ENCODE measurements around the gene TBCD.

TBCD gene

GRCh38 chr17:82729479-82730260, 22.2 kb upstream of the TBCD start:
- in situ Hi-C loops (cut with HindIII; ENCODE audit: low sequenced_read_pairs) = no loop called here
- TF ChIP-seq CTCF (IDR thresholded peaks at IDR 0.05; ENCODE audit: low read depth, low read length, missing control alignments) = no peak
- no peak for DNase-seq (ENCODE audit: low read depth)
- H3K4me3 ChIP-seq (ENCODE audit: low read depth, low read length) = no peak overlapping the region

- no peak for TF ChIP-seq CTCF (IDR thresholded peaks at IDR 0.05; ENCODE audit: low read depth, low read length, missing control alignments)
- H3K4me3 ChIP-seq (ENCODE audit: low read depth, low read length) = no peak overlapping the region
- DNase-seq (ENCODE audit: low read depth) = no peak
- in situ Hi-C loops (cut with HindIII; ENCODE audit: low sequenced_read_pairs) = no loop called here
Observed at GRCh38 chr17:82732118-82732743, 19.6 kb upstream of the TBCD start.

GRCh38 chr17:82734987-82735866, 16.6 kb upstream of the TBCD start, which contains the start of gene FN3K:
Gene FN3K, plus strand, starts transcription at chr17:82735615. Its CDS starts 22 bp downstream, at chr17:82735637.
- DNase-seq (ENCODE audit: low read depth) = no peak
- H3K4me3 ChIP-seq (ENCODE audit: low read depth, low read length) = peak within 1 kb of the TSS; percentile 50
- in situ Hi-C loops (cut with HindIII; ENCODE audit: low sequenced_read_pairs) = no loop called here
- TF ChIP-seq CTCF (IDR thresholded peaks at IDR 0.05; ENCODE audit: low read depth, low read length, missing control alignments) = no peak

- in situ Hi-C loops (cut with HindIII; ENCODE audit: low sequenced_read_pairs) = no loop called here
- DNase-seq (ENCODE audit: low read depth) = no peak
- H3K4me3 ChIP-seq (ENCODE audit: low read depth, low read length) = no peak overlapping the region
- TF ChIP-seq CTCF (IDR thresholded peaks at IDR 0.05; ENCODE audit: low read depth, low read length, missing control alignments) = no peak
Observed at GRCh38 chr17:82736511-82737185, 15.2 kb upstream of the TBCD start.

GRCh38 chr17:82737967-82738877, 13.6 kb upstream of the TBCD start:
- in situ Hi-C loops (cut with HindIII; ENCODE audit: low sequenced_read_pairs) = no loop called here
- no peak for TF ChIP-seq CTCF (IDR thresholded peaks at IDR 0.05; ENCODE audit: low read depth, low read length, missing control alignments)
- DNase-seq (ENCODE audit: low read depth) = no peak
- H3K4me3 ChIP-seq (ENCODE audit: low read depth, low read length) = no peak overlapping the region

Data from astrocyte of the cerebellum (primary cell).